GM12878 (cell line): ENCODE data around the gene SLC11A2. TPM values are rescaled to one million over a fixed set of nuclear protein-coding genes. Genes with fewer than 3 reads are reported as not detected.

Experiments used
- ATAC-seq: fragments of 200-7000 bp; cut with Tn5 transposase; 3 replicates; pipeline ENCODE4 v1.9.1; 2020; ENCODE audit warnings: mild to moderate bottlenecking, moderate library complexity
- BruUV-seq: library from RNA; stranded (reverse); fragments of 400-500 nt; replicated peaks from 2 replicates; lab custom pipeline; 2021; lab: Mats Ljungman, UMichigan
- CTCF ChIA-PET: fragments of 300-600 bp; sonication (Branson Sonifier 250); formaldehyde crosslinking; extraction: SDS; loops from one replicate; lab custom pipeline; 2021; ENCODE audit warnings: inconsistent platforms; lab: Yijun Ruan, JAX
- POLR2A ChIA-PET: fragments of 350-600 bp; formaldehyde crosslinking; extraction: SDS; loops from one replicate; lab custom pipeline; 2021; ENCODE audit warnings: inconsistent platforms; lab: Charles Lee
- RAD21 ChIA-PET: fragments of 300-600 bp; sonication (Branson Sonifier 250); formaldehyde crosslinking; loops from one replicate; lab custom pipeline; 2023; ENCODE audit warnings: antibody characterized with exemption; ENCODE audit not compliant: unreplicated experiment; lab: Charles Lee
- SMC1A ChIA-PET: fragments of 300-600 bp; sonication (Branson Sonifier 250); formaldehyde crosslinking; loops from one replicate; lab custom pipeline; 2023; ENCODE audit not compliant: unreplicated experiment, uncharacterized antibody; lab: Charles Lee
- DNase-seq: peaks from one replicate; pipeline ENCODE4 v3.0.0-alpha.2; 2011; ENCODE audit warnings: low read depth, low spot score
- FAIRE-seq: peaks from 3 replicates; lab custom pipeline; 2011; peaks lifted over from hg19 to GRCh38; lab: Jason Lieb, UNC
- H2AFZ ChIP-seq: 2 replicates; pipeline ENCODE4 v1.6.0; 2011; ENCODE audit warnings: low read depth, low read length, control low read depth; ENCODE audit not compliant: control insufficient read depth
- H3K27ac ChIP-seq: 2 replicates; pipeline ENCODE4 v1.5.1; 2011; ENCODE audit warnings: control low read depth; ENCODE audit not compliant: control insufficient read depth, insufficient read depth
- H3K27me3 ChIP-seq, 2 experiments: replicated peaks in 1 of 2; 2 replicates each; pipeline versions ENCODE4 v1.6.0 to v1.6.1; 2011; ENCODE audit warnings: low read length in 1 of 2; ENCODE audit not compliant: control insufficient read depth in 2 of 2, insufficient read depth in 2 of 2
- H3K36me3 ChIP-seq, 2 experiments: 2 replicates each; pipeline ENCODE4 v1.5.1; 2011; ENCODE audit warnings: low read length in 1 of 2; ENCODE audit not compliant: control insufficient read depth in 2 of 2, insufficient read depth in 2 of 2
- H3K4me1 ChIP-seq: 2 replicates; pipeline ENCODE4 v1.6.1; 2011; ENCODE audit warnings: mild to moderate bottlenecking, low read length, moderate library complexity, mixed read lengths; ENCODE audit not compliant: control insufficient read depth, insufficient read depth
- H3K4me2 ChIP-seq: 2 replicates; pipeline ENCODE4 v1.6.0; 2011; ENCODE audit warnings: control low read depth; ENCODE audit not compliant: control insufficient read depth, insufficient read depth
- H3K4me3 ChIP-seq: fragments of 200-600 bp; sonication (generic); 2 replicates; pipeline ENCODE4 v1.5.1; 2016
- H3K79me2 ChIP-seq: 2 replicates; pipeline ENCODE4 v1.6.0; 2011; ENCODE audit warnings: low read length; ENCODE audit not compliant: control insufficient read depth, insufficient read depth
- H3K9ac ChIP-seq: 2 replicates; pipeline ENCODE4 v1.8.0; 2011; ENCODE audit warnings: low read length, control low read depth, mixed read lengths; ENCODE audit not compliant: control insufficient read depth, insufficient read depth
- H3K9me3 ChIP-seq: replicated peaks from 3 replicates; pipeline ENCODE4 v1.5.1; 2011; ENCODE audit warnings: mild to moderate bottlenecking, low read length; ENCODE audit not compliant: control insufficient read depth, insufficient read depth
- H4K20me1 ChIP-seq: 2 replicates; pipeline ENCODE4 v1.6.0; 2011; ENCODE audit not compliant: control insufficient read depth, insufficient read depth
- ATF2 ChIP-seq: IDR thresholded peaks from 2 replicates; pipeline ENCODE4 v1.6.1; 2012; ENCODE audit warnings: low read length, inconsistent platforms
- BRCA1 ChIP-seq: IDR thresholded peaks from 2 replicates; pipeline ENCODE4 v1.6.1; 2011; ENCODE audit warnings: low read depth, low read length, improper control_type of control experiment
- CHD2 ChIP-seq: IDR thresholded peaks from 2 replicates; pipeline ENCODE4 v1.6.1; 2011; ENCODE audit warnings: low read depth, low read length, improper control_type of control experiment, borderline replicate concordance
- E2F4 ChIP-seq: IDR thresholded peaks from 2 replicates; pipeline ENCODE4 v1.6.1; 2012; ENCODE audit warnings: low read depth, low read length, improper control_type of control experiment
- ELK1 ChIP-seq: IDR thresholded peaks from 2 replicates; pipeline ENCODE4 v1.6.1; 2012; ENCODE audit warnings: low read depth, low read length, improper control_type of control experiment
- ESRRA ChIP-seq: IDR thresholded peaks from 2 replicates; pipeline ENCODE4 v1.6.1; 2012; ENCODE audit warnings: mild to moderate bottlenecking, low read length, improper control_type of control experiment
- MTA3 ChIP-seq: IDR thresholded peaks from 2 replicates; pipeline ENCODE4 v1.6.1; 2012; ENCODE audit warnings: low read length, inconsistent platforms, borderline replicate concordance
- PBX3 ChIP-seq: IDR thresholded peaks from 2 replicates; pipeline ENCODE4 v1.6.1; 2011; ENCODE audit warnings: mild to moderate bottlenecking, low read depth, low read length, moderate library complexity; ENCODE audit not compliant: insufficient replicate concordance
- RCOR1 ChIP-seq: conservative IDR thresholded peaks from 2 replicates; pipeline ENCODE4 v1.6.1; 2012; ENCODE audit warnings: low read depth, low read length, improper control_type of control experiment
- RELA ChIP-seq: fragments of 450-650 bp; IDR thresholded peaks from 2 replicates; pipeline ENCODE4 v1.8.0; 2014; ENCODE audit warnings: borderline replicate concordance; ENCODE audit not compliant: partially characterized antibody
- SKIL ChIP-seq: fragments of 450-650 bp; IDR thresholded peaks from 2 replicates; pipeline ENCODE4 v1.6.1; 2017; ENCODE audit warnings: mild to moderate bottlenecking, low read depth, inconsistent platforms; ENCODE audit not compliant: poor library complexity, severe bottlenecking
- SMAD5 ChIP-seq: IDR thresholded peaks from 2 replicates; pipeline ENCODE4 v1.6.1; 2016; ENCODE audit warnings: antibody characterized with exemption, low read depth
- SREBF1 ChIP-seq: IDR thresholded peaks from 2 replicates; pipeline ENCODE4 v1.6.1; 2012; ENCODE audit warnings: mild to moderate bottlenecking, low read length
- TCF3 ChIP-seq: IDR thresholded peaks from 2 replicates; pipeline ENCODE4 v1.6.1; 2012; ENCODE audit warnings: low read depth, mild to moderate bottlenecking, low read length, borderline replicate concordance; ENCODE audit not compliant: insufficient read depth
- YBX1 ChIP-seq: fragments of 450-650 bp; IDR thresholded peaks from 2 replicates; pipeline ENCODE4 v1.6.1; 2016; ENCODE audit warnings: antibody characterized with exemption
- WGBS: methylation state at CpG from one replicate; pipeline ENCODE4 v1.1.6; 2016; ENCODE audit warnings: low lambda C conversion rate; ENCODE audit not compliant: insufficient replicate concordance, insufficient coverage; ENCODE audit errors: missing lambda C conversion rate; 5-methylcytosine and 5-hydroxymethylcytosine counted together
- in situ Hi-C: fragments of 300-500 bp; cut with MboI; formaldehyde crosslinking; loops from 9 replicates; pipeline ENCODE4 v1.14.3; 2018; ENCODE audit warnings: mixed read lengths
- intact Hi-C: fragments of 100-400 bp; cut with micrococcal nuclease; formaldehyde crosslinking; loops from one replicate; pipeline ENCODE4 v1.14.2; 2022; ENCODE audit not compliant: unreplicated experiment
- polyA plus RNA-seq, 11 experiments: library from polyadenylated mRNA; depleted of rRNA in 4 of 11; unstranded in 6 of 11; stranded (reverse) in 5 of 11; fragments of >200 nt; fragmentation: Nextera tagmentation in 4 of 11; fragmentation: Illumina TruSeq in 1 of 11; extraction: Ambion mirVana in 4 of 11; extraction: Trizol in 1 of 11; gene quantifications; 1 replicate in 1 of 11; 2 replicates in 10 of 11; pipeline versions ENCODE4 v1.2.1 to v1.2.3, GENCODE V29; 2011 to 2016; ENCODE audit warnings: inconsistent platforms in 2 of 11, missing spikeins in 2 of 11, low read depth in 1 of 11
- total RNA-seq, 4 experiments: library from RNA; depleted of rRNA in 3 of 4; stranded (reverse); fragments of >200 nt in 3 of 4; fragmentation: Illumina TruSeq in 1 of 4; extraction: Trizol in 1 of 4; gene quantifications; 2 replicates each; pipeline versions ENCODE4 v1.2.1 to v1.2.3, GENCODE V29; 2013 to 2021

Gene SLC11A2
- total and polyA plus RNA-seq, 10 of the 15 experiments (the other 5 are each of a cell fraction or from before 2014, with no cell fraction given), result 6.2 to 29.4 (median 15.6) TPM

GRCh38 chr12:51062631-51063397 lies 36.6 kb upstream of the SLC11A2 start (continued):
- TF ChIP-seq ELK1, result no peak
- no peak for TF ChIP-seq YBX1
- no peak for TF ChIP-seq CHD2
- TF ChIP-seq SMAD5, result no peak

- in situ Hi-C loops, result no loop called here
- Histone ChIP-seq H3K27me3 (no peaks in the 10 kb centered on the region), H4K20me1 (no peaks in the 10 kb centered on the region), H3K4me2 (no peak overlapping the region), H3K4me3 (no peak overlapping the region), H3K27ac (no peak overlapping the region), H3K9me3 (no peaks in the 10 kb centered on the region), H2AFZ (no peak overlapping the region), H3K79me2 (no peaks in the 10 kb centered on the region), H3K36me3 (peaks cover 13 to 37% of the 10 kb centered on the region in 2 experiments), H3K9ac (no peak overlapping the region), H3K4me1 (no peaks in the 10 kb centered on the region)
- ChIA-PET SMC1A (interaction anchor here (1.6 to 2.3 kb wide), 2 partner anchors 10 to 17 kb away, joined by 3 to 6 read pairs; partner anchors contain the start of gene LETMD1), POLR2A (interaction anchor here (0.9 kb wide), 1 partner anchor 15 kb away, joined by 3 read pairs; no protein-coding TSS in a partner anchor), RAD21 (no interaction called here), CTCF (interaction anchor here (1.5 kb wide), 1 partner anchor 282 kb away, joined by 6 read pairs; no protein-coding TSS in a partner anchor)
- WGBS, result 90% methylated on average over 7 of the region's 7 CpGs
- intact Hi-C loops, result no loop called here
- no peak for ATAC-seq
- FAIRE-seq, result no peak
- no TSS peak for BruUV-seq
- no peak for DNase-seq
- TF ChIP-seq ESRRA, result no peak
- TF ChIP-seq BRCA1, result no peak
- TF ChIP-seq RELA, result no peak
- TF ChIP-seq TCF3, result no peak
- no peak for TF ChIP-seq PBX3
- no peak for TF ChIP-seq YBX1
- TF ChIP-seq RCOR1, result no peak
- TF ChIP-seq MTA3, result no peak
- TF ChIP-seq SKIL, result no peak
- no peak for TF ChIP-seq ATF2
- no peak for TF ChIP-seq SREBF1
- TF ChIP-seq E2F4, result no peak
Observed at GRCh38 chr12:51059086-51059485, 32.9 kb upstream of the SLC11A2 start.
